Muscle layer of duodenum (tissue), 2 donors: ENCODE data around the gene PRRT1.
A peak's percentile ranks its signal among the peaks of the same experiment; 100 is the strongest.
"Not testable (repeated sequence)": the region's sequence is repeated elsewhere in the genome, so short reads cannot be mapped to it uniquely, and the experiment has no call there.

Experiments
- H3K27ac ChIP-seq: one replicate; pipeline ENCODE4 v1.7.0; 2013; ENCODE audit warnings: mild to moderate bottlenecking, low read length
- H3K27me3 ChIP-seq: one replicate; pipeline ENCODE4 v1.7.0; 2013; ENCODE audit warnings: low read depth, mild to moderate bottlenecking, control low read depth, low read length
- H3K36me3 ChIP-seq, 2 donors: one replicate each; pipeline ENCODE4 v1.7.0; 2013; ENCODE audit warnings: low read length in 2 of 2, control low read depth in 1 of 2, mild to moderate bottlenecking in 1 of 2; ENCODE audit not compliant: insufficient read depth in 2 of 2, control insufficient read depth in 1 of 2
- H3K4me1 ChIP-seq, 2 donors: one replicate each; pipeline ENCODE4 v1.7.0; 2013; ENCODE audit warnings: low read length in 2 of 2, mild to moderate bottlenecking in 2 of 2, control low read depth in 1 of 2, moderate library complexity in 1 of 2; ENCODE audit not compliant: insufficient read depth in 2 of 2, control insufficient read depth in 1 of 2
- H3K4me3 ChIP-seq, 2 donors: one replicate each; pipeline ENCODE4 v1.7.0; 2013; ENCODE audit warnings: low read length in 2 of 2, low read depth in 1 of 2, mild to moderate bottlenecking in 1 of 2
- H3K9me3 ChIP-seq, 2 donors: one replicate each; pipeline ENCODE4 v1.7.0; 2013; ENCODE audit warnings: low read length in 2 of 2, control low read depth in 1 of 2, mild to moderate bottlenecking in 1 of 2; ENCODE audit not compliant: control insufficient read depth in 1 of 2
- donor health status: healthy.

The PRRT1 gene

GRCh38 chr6:32111424-32112066 is 40.2 kb downstream of the PRRT1 start:
- Histone ChIP-seq H3K4me1 (peaks cover 14 to 47% of the 10 kb centered on the region in 2 donors), H3K27ac (peak overlapping the region; percentile 71), H3K27me3 (no peaks in the 10 kb centered on the region), H3K36me3 (peaks cover 10 to 12% of the 10 kb centered on the region in 2 donors), H3K4me3 (no peak overlapping the region), H3K9me3 (no peaks in the 10 kb centered on the region)

GRCh38 chr6:32110632-32111031 is 41.1 kb downstream of the PRRT1 start:
- Histone ChIP-seq H3K27ac (peak overlapping the region; percentile 71), H3K4me1 (peaks cover 14 to 50% of the 10 kb centered on the region in 2 donors)

GRCh38 chr6:32109765-32110160 is 42.0 kb downstream of the PRRT1 start:
- peak overlapping the region; percentile 34 to 68 for H3K4me3 ChIP-seq
- no peaks in the 10 kb centered on the region for H3K9me3 ChIP-seq
- H3K27me3 ChIP-seq: no peaks in the 10 kb centered on the region
- H3K4me1 ChIP-seq: peaks cover 14 to 47% of the 10 kb centered on the region in 2 donors
- H3K36me3 ChIP-seq: no peaks in the 10 kb centered on the region
- peak overlapping the region; percentile 71 for H3K27ac ChIP-seq

More at GRCh38 chr6:32110632-32111031, 41.1 kb downstream of the PRRT1 start:
- Histone ChIP-seq H3K4me3 (peak overlapping the region; percentile 34 to 37), H3K9me3 (no peaks in the 10 kb centered on the region), H3K36me3 (peaks cover under 1 to 3% of the 10 kb centered on the region in 2 donors), H3K27me3 (no peaks in the 10 kb centered on the region)

- no peaks in the 10 kb centered on the region for H3K9me3 ChIP-seq
- peak within 1 kb of the TSS; percentile 68 to 70 for H3K4me3 ChIP-seq
- H3K4me1 ChIP-seq: peaks cover 14 to 45% of the 10 kb centered on the region in 2 donors
- H3K27ac ChIP-seq: peak within 1 kb of the TSS; percentile 79
- H3K27me3 ChIP-seq: no peaks in the 10 kb centered on the region
- no peaks in the 10 kb centered on the region for H3K36me3 ChIP-seq
Observed at GRCh38 chr6:32109114-32109764, 42.5 kb downstream of the PRRT1 start, which contains the start of gene TNXB. Gene TNXB, minus strand, starts transcription at chr6:32109338. Its CDS starts 11,140 bp downstream, at chr6:32098198.

GRCh38 chr6:32108727-32109113 is 43.0 kb downstream of the PRRT1 start:
- H3K9me3 ChIP-seq: no peaks in the 10 kb centered on the region
- peak overlapping the region; percentile 68 to 70 for H3K4me3 ChIP-seq
- H3K27me3 ChIP-seq: no peaks in the 10 kb centered on the region
- H3K4me1 ChIP-seq: peaks cover 11 to 40% of the 10 kb centered on the region in 2 donors
- peak overlapping the region; percentile 79 for H3K27ac ChIP-seq
- H3K36me3 ChIP-seq: no peaks in the 10 kb centered on the region

GRCh38 chr6:32108094-32108627 is 43.6 kb downstream of the PRRT1 start:
- Histone ChIP-seq H3K27ac (peak overlapping the region; percentile 85), H3K27me3 (no peaks in the 10 kb centered on the region), H3K4me1 (peaks cover 5 to 34% of the 10 kb centered on the region in 2 donors), H3K9me3 (no peaks in the 10 kb centered on the region), H3K36me3 (no peaks in the 10 kb centered on the region), H3K4me3 (peak overlapping the region; percentile 68 to 70)

DNA sequence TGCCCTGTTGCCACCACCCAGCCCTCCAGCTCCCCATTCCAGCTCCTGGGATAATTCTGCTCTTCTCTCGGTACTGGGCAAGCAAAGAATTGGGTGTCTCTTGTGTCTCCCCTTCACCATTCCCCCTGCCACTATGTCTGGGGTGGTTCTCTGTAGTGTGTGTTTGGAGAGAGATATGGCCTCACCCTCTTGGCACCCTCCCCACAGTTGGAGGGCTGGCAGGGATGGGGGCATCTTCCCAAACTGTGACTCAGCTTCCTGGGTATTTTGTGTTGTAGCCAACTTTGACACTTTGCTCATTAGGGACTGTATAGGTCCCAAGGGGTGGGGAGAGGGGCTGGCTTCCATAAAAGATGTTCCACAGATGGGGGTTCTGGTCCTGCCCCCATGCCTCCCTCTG is 44.3 kb downstream of the PRRT1 start:
- no peaks in the 10 kb centered on the region for H3K36me3 ChIP-seq
- peak overlapping the region; percentile 85 for H3K27ac ChIP-seq
- H3K4me1 ChIP-seq: peaks cover 3 to 31% of the 10 kb centered on the region in 2 donors
- peak overlapping the region; percentile 68 to 70 for H3K4me3 ChIP-seq
- H3K9me3 ChIP-seq: no peaks in the 10 kb centered on the region
- no peaks in the 10 kb centered on the region for H3K27me3 ChIP-seq

DNA sequence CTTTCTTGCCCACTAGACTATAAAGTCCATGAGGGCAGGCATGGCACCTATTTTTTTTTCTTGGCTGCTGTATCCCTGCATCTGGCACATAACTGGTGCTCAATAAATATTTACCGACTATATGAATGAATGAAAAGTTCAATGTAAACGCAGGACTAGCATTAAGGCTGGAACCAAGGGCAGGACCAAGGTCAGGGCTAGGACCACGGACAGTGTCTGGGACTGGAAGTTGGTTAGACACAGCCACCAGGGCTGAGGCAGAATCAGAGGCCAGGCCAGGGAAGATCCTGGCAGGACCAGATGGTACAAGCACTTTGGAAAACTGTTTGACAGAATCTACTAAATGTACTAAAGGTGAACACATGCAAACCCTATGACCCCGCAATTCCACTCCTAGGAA is 46.3 kb downstream of the PRRT1 start:
- H3K27me3 ChIP-seq: no peaks in the 10 kb centered on the region
- no peaks in the 10 kb centered on the region for H3K36me3 ChIP-seq
- H3K9me3 ChIP-seq: no peaks in the 10 kb centered on the region
- H3K4me1 ChIP-seq: peaks cover 0 to 23% of the 10 kb centered on the region in 2 donors
- H3K4me3 ChIP-seq: no peak overlapping the region
- H3K27ac ChIP-seq: no peak overlapping the region

GRCh38 chr6:32102255-32102654 is 49.5 kb downstream of the PRRT1 start:
- Histone ChIP-seq H3K4me3 (no peak overlapping the region), H3K9me3 (no peaks in the 10 kb centered on the region), H3K4me1 (peaks cover 0 to 11% of the 10 kb centered on the region in 2 donors), H3K36me3 (no peaks in the 10 kb centered on the region), H3K27ac (no peak overlapping the region), H3K27me3 (peaks cover 2% of the 10 kb centered on the region)

GRCh38 chr6:32100251-32100650 is 51.5 kb downstream of the PRRT1 start:
- H3K36me3 ChIP-seq, H3K27ac ChIP-seq, H3K9me3 ChIP-seq, H3K4me3 ChIP-seq: not testable (repeated sequence)
- Histone ChIP-seq H3K4me1 (peaks cover 0 to 17% of the 10 kb centered on the region in 2 donors), H3K27me3 (peaks cover 18% of the 10 kb centered on the region)
